Esophagus muscularis mucosa (tissue), 4 donors: ENCODE results near the gene NPFF. TPM values are rescaled to one million over a fixed set of nuclear protein-coding genes. Genes with fewer than 3 reads are reported as not detected.

Source experiments
- DNase-seq: peaks from one replicate; pipeline ENCODE4 v3.0.0-alpha.2; 2017; ENCODE audit errors: extremely low spot score
- H3K27ac ChIP-seq, 4 donors: fragments of 200-600 bp; sonication (generic); replicated peaks in 1 of 4; 1 replicate in 3 of 4; 2 replicates in 1 of 4; pipeline ENCODE4 v1.5.1; 2016 to 2019; ENCODE audit warnings: mild to moderate bottlenecking in 1 of 4
- H3K27me3 ChIP-seq, 4 donors: fragments of 200-600 bp; sonication (generic); one replicate each; pipeline versions ENCODE4 v1.5.1 to v1.6.0; 2016 to 2019
- H3K36me3 ChIP-seq, 4 donors: fragments of 200-600 bp; sonication (generic); one replicate each; pipeline ENCODE4 v1.5.1; 2016 to 2019
- H3K4me1 ChIP-seq, 4 donors: fragments of 200-600 bp; sonication (generic); one replicate each; pipeline ENCODE4 v1.5.1; 2016 to 2019
- H3K4me3 ChIP-seq, 4 donors: fragments of 200-600 bp; sonication (generic); 1 replicate in 2 of 4; 2 replicates in 2 of 4; pipeline ENCODE4 v1.5.1; 2016 to 2019; ENCODE audit warnings: mild to moderate bottlenecking in 4 of 4, moderate library complexity in 1 of 4
- H3K9me3 ChIP-seq, 4 donors: fragments of 200-600 bp; sonication (generic); 1 replicate in 3 of 4; 2 replicates in 1 of 4; pipeline ENCODE4 v1.5.1; 2016 to 2019
- CTCF ChIP-seq, 3 experiments: fragments of 200-600 bp in 2 of 3; fragments of 450-650 bp in 1 of 3; sonication (generic) in 2 of 3; IDR thresholded peaks; one replicate each; pipeline ENCODE4 v1.5.1; 2017 to 2019; ENCODE audit warnings: antibody characterized with exemption in 3 of 3, mild to moderate bottlenecking in 2 of 3, moderate library complexity in 1 of 3
- EP300 ChIP-seq: sonication (generic); formaldehyde crosslinking; IDR thresholded peaks from one replicate; pipeline ENCODE4 v1.6.1; 2017; ENCODE audit warnings: antibody characterized with exemption
- POLR2A ChIP-seq: fragments of 450-650 bp; IDR thresholded peaks from one replicate; pipeline ENCODE4 v1.6.1; 2017; ENCODE audit warnings: antibody characterized with exemption, moderate library complexity, mild to moderate bottlenecking, low read depth
- POLR2AphosphoS5 ChIP-seq, 2 donors: sonication (generic); formaldehyde crosslinking; IDR thresholded peaks; one replicate each; pipeline ENCODE4 v1.6.1; 2017; ENCODE audit warnings: antibody characterized with exemption in 2 of 2
- WGBS: methylation state at CpG from one replicate; pipeline ENCODE4 v1.1.5; 2018; 5-methylcytosine and 5-hydroxymethylcytosine counted together
- intact Hi-C: fragments of 100-400 bp; cut with DNase I; formaldehyde crosslinking; loops from one replicate; pipeline ENCODE4 v1.15.1; 2023
- total RNA-seq, 4 donors: library from RNA; depleted of rRNA; stranded (reverse); fragments of >200 nt; gene quantifications; one replicate each; pipeline versions ENCODE4 v1.1.0 to v1.2.1, GENCODE V29; 2016

NPFF gene
- total RNA-seq, 4 donors from 2014 or later = not detected

GRCh38 chr12:53543539-53543938, 36.3 kb upstream of the NPFF start:
- Histone ChIP-seq H3K4me3 (no peak overlapping the region), H3K36me3 (peaks cover 20 to 79% (median 66%) of the 10 kb centered on the region in 4 donors), H3K27me3 (no peaks in the 10 kb centered on the region), H3K27ac (peak overlapping the region; percentile 45 to 70 (median 68)), H3K4me1 (peaks cover 12 to 26% (median 19%) of the 10 kb centered on the region in 4 donors), H3K9me3 (no peaks in the 10 kb centered on the region)
- WGBS = 21% methylated on average over 5 of the region's 5 CpGs
- no peak for DNase-seq
- TF ChIP-seq CTCF (IDR thresholded peaks at IDR 0.05) = peak; percentile 81 to 93 (median 83)
- no peak for TF ChIP-seq EP300
- peak in 1 of 2 donors; percentile 52 for TF ChIP-seq POLR2AphosphoS5 (IDR thresholded peaks at IDR 0.05)
- intact Hi-C loops = loop anchor here (1.0 kb wide), 1 partner anchor 133 kb away; the partner anchor contains the start of gene ATP5MC2

GRCh38 chr12:53539526-53539925, 32.2 kb upstream of the NPFF start:
- DNase-seq = no peak
- Histone ChIP-seq H3K9me3 (no peaks in the 10 kb centered on the region), H3K36me3 (peaks cover 41 to 88% (median 81%) of the 10 kb centered on the region in 4 donors), H3K27me3 (no peaks in the 10 kb centered on the region), H3K4me1 (peaks cover 13 to 25% (median 18%) of the 10 kb centered on the region in 4 donors), H3K4me3 (no peak overlapping the region), H3K27ac (no peak overlapping the region)
- intact Hi-C loops = no loop called here
- 96% methylated on average over 3 of the region's 3 CpGs for WGBS
- TF ChIP-seq EP300 (no peak), POLR2AphosphoS5 (IDR thresholded peaks at IDR 0.05) (no peak), POLR2A (no peak), CTCF (IDR thresholded peaks at IDR 0.05) (no peak)

GRCh38 chr12:53538209-53538689, 31.0 kb upstream of the NPFF start:
- no peak for DNase-seq
- H3K27ac ChIP-seq = peak overlapping the region; percentile 24 to 61 (median 40)
- H3K27me3 ChIP-seq = no peaks in the 10 kb centered on the region
- H3K9me3 ChIP-seq = no peaks in the 10 kb centered on the region
- TF ChIP-seq CTCF (IDR thresholded peaks at IDR 0.05) (no peak), POLR2A (no peak), EP300 (no peak), POLR2AphosphoS5 (IDR thresholded peaks at IDR 0.05) (peak; percentile 12 to 17)
- H3K36me3 ChIP-seq = peaks cover 53 to 100% (median 92%) of the 10 kb centered on the region in 4 donors
- peaks cover 7 to 15% (median 11%) of the 10 kb centered on the region in 4 donors for H3K4me1 ChIP-seq
- intact Hi-C loops = no loop called here
- H3K4me3 ChIP-seq = no peak overlapping the region
- WGBS = 5% methylated on average over 1 of the region's 1 CpG

GRCh38 chr12:53536962-53537361, 29.7 kb upstream of the NPFF start:
- WGBS = 93% methylated on average over 3 of the region's 3 CpGs
- intact Hi-C loops = no loop called here
- Histone ChIP-seq H3K27ac (no peak overlapping the region), H3K4me3 (no peak overlapping the region), H3K9me3 (no peaks in the 10 kb centered on the region), H3K27me3 (no peaks in the 10 kb centered on the region), H3K4me1 (peaks cover 7 to 19% (median 11%) of the 10 kb centered on the region in 4 donors), H3K36me3 (peaks cover 58 to 100% (median 92%) of the 10 kb centered on the region in 4 donors)
- TF ChIP-seq EP300 = no peak
- TF ChIP-seq POLR2AphosphoS5 (IDR thresholded peaks at IDR 0.05) = no peak
- TF ChIP-seq POLR2A = no peak
- no peak for DNase-seq

- intact Hi-C loops = no loop called here
- Histone ChIP-seq H3K27ac (no peak overlapping the region), H3K36me3 (peaks cover 80 to 100% (median 95%) of the 10 kb centered on the region in 4 donors), H3K4me1 (peaks cover 0 to 9% (median 5%) of the 10 kb centered on the region in 4 donors), H3K27me3 (no peaks in the 10 kb centered on the region), H3K9me3 (no peaks in the 10 kb centered on the region), H3K4me3 (no peak overlapping the region)
- TF ChIP-seq EP300 (no peak), POLR2A (no peak), POLR2AphosphoS5 (IDR thresholded peaks at IDR 0.05) (no peak), CTCF (IDR thresholded peaks at IDR 0.05) (no peak)
- 67% methylated on average over 2 of the region's 2 CpGs for WGBS
- no peak for DNase-seq
Observed at GRCh38 chr12:53533471-53533870, 26.2 kb upstream of the NPFF start.
